ENCODE results near the gene ID3. TPM values are rescaled to one million over a fixed set of nuclear protein-coding genes. Genes with fewer than 3 reads are reported as not detected.

The ID3 gene
- total and polyA plus RNA-seq, 2 of the 8 experiments (the other 6 are each of a cell fraction or from before 2014, with no cell fraction given), result 240 to 304 TPM

DNA sequence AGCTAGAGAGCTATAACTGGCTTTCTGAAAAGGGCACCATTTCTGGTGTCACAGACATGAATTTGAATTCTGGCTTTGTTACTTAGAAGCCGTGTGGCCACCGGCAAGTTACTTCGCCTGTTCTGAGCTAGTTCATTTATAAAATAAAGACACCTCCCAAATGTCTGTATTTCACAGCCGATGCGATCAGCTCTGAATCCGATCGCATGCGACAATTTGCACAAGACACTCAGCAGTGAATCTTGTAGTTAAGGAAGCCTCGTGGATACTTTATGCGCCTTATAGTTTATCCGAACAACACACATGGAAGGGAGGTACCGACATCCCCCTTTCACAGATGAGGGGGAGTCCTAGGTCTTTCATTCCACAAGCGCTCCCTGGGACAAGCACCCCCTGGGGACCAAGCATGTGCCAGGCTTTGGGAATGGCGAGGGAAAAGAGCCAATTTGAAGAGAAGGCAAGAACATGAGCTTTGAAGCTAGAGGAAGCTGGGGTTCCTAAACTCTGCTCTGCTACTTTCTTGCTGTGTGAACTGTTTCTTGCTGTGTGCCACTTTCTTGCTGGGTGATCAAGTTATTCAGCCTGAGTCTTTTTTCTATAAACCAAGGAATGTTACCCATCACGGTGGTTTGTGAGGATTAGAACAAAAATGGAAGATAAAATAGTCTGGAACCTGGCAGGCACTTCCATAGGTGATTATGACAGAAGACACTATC lies 3.9 kb downstream of the ID3 start (continued):
- TF ChIP-seq, protein P1, sequence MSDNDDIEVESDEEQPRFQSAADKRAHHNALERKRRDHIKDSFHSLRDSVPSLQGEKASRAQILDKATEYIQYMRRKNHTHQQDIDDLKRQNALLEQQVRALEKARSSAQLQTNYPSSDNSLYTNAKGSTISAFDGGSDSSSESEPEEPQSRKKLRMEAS (IDR thresholded peaks at IDR 0.05), result peak; percentile 76
- no peak for TF ChIP-seq ZNF274 (IDR thresholded peaks at IDR 0.05; ENCODE audit: borderline replicate concordance, extremely low read depth, low read length)
- TF ChIP-seq POLR2A (IDR thresholded peaks at IDR 0.05; ENCODE audit: control extremely low read depth in 1 of 2, low read depth in 2 of 2, low read length in 2 of 2), result peak in 1 of 2 experiments; percentile 8
- TF ChIP-seq, protein P2, sequence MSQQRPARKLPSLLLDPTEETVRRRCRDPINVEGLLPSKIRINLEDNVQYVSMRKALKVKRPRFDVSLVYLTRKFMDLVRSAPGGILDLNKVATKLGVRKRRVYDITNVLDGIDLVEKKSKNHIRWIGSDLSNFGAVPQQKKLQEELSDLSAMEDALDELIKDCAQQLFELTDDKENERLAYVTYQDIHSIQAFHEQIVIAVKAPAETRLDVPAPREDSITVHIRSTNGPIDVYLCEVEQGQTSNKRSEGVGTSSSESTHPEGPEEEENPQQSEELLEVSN (IDR thresholded peaks at IDR 0.05), result peak; percentile 88
- no peak for TF ChIP-seq HDAC6 (IDR thresholded peaks at IDR 0.05; ENCODE audit: low read depth, low read length)
- TF ChIP-seq SRF (IDR thresholded peaks at IDR 0.05; ENCODE audit: low read depth, low read length), result no peak
- no peak for TF ChIP-seq KDM1A (IDR thresholded peaks at IDR 0.05; ENCODE audit: borderline replicate concordance, low read length)
- no peak for TF ChIP-seq EP300 (IDR thresholded peaks at IDR 0.05; ENCODE audit: borderline replicate concordance in 1 of 2, low read depth in 2 of 2, low read length in 2 of 2)
- TF ChIP-seq GTF2F1 (IDR thresholded peaks at IDR 0.05; ENCODE audit: borderline replicate concordance, low read depth, low read length), result no peak
- no peak for TF ChIP-seq KDM5A (IDR thresholded peaks at IDR 0.05; ENCODE audit: low read length)

Measured in H1 (cell line).